ENCODE measurements around the gene XRCC4.

GRCh38 chr5:83364312-83365299 lies 287.3 kb downstream of the XRCC4 start:
- TF ChIP-seq POLR2A (IDR thresholded peaks at IDR 0.05) (no peak), CTCF (IDR thresholded peaks at IDR 0.05) (no peak)
